Placental epithelial cell (primary cell): Measurements from ENCODE around the gene PDGFC. TPM values are rescaled to one million over a fixed set of nuclear protein-coding genes. Genes with fewer than 3 reads are reported as not detected.

Experiments
- small RNA-seq: library from RNA; depleted of rRNA; stranded (forward); fragments of <200 nt; gene quantifications from one replicate; pipeline ENCODE3, GENCODE V24; 2012
- total RNA-seq: library from RNA; depleted of rRNA; stranded (reverse); fragments of >200 nt; gene quantifications from 2 replicates; pipeline ENCODE4 v1.2.3, GENCODE V29; 2012

Gene PDGFC
- 29.1 and 65.0 TPM in 2 replicates for total RNA-seq

GRCh38 chr4:156971676-156972378 is at the start of gene PDGFC:
Gene PDGFC (minus strand): TSS chr4:156971799. CDS start chr4:156970903, 896 bp downstream.

Small RNAs within 50 kb of the gene (small RNA-seq; reads per million reads assigned to genes)
- gene AC092608.2, result not detected

Other genes with a start within 250 kb of the PDGFC start
- 0.33 and 0.39 TPM in 2 replicates for gene GLRB, start 104.4 kb upstream of the PDGFC start, total RNA-seq
- not detected in 2 replicates for gene GRIA2, start 248.9 kb upstream of the PDGFC start, total RNA-seq